Esophagus muscularis mucosa (tissue), 4 donors: Measurements from ENCODE around the gene FGD6. TPM values are rescaled to one million over a fixed set of nuclear protein-coding genes. Genes with fewer than 3 reads are reported as not detected.
A peak's percentile ranks its signal among the peaks of the same experiment; 100 is the strongest.

ENCODE experiments used
- DNase-seq: peaks from one replicate; pipeline ENCODE4 v3.0.0-alpha.2; 2017; ENCODE audit errors: extremely low spot score
- H3K27ac ChIP-seq, 4 donors: fragments of 200-600 bp; sonication (generic); replicated peaks in 1 of 4; 1 replicate in 3 of 4; 2 replicates in 1 of 4; pipeline ENCODE4 v1.5.1; 2016 to 2019; ENCODE audit warnings: mild to moderate bottlenecking in 1 of 4
- H3K27me3 ChIP-seq, 4 donors: fragments of 200-600 bp; sonication (generic); one replicate each; pipeline versions ENCODE4 v1.5.1 to v1.6.0; 2016 to 2019
- H3K36me3 ChIP-seq, 4 donors: fragments of 200-600 bp; sonication (generic); one replicate each; pipeline ENCODE4 v1.5.1; 2016 to 2019
- H3K4me1 ChIP-seq, 4 donors: fragments of 200-600 bp; sonication (generic); one replicate each; pipeline ENCODE4 v1.5.1; 2016 to 2019
- H3K4me3 ChIP-seq, 4 donors: fragments of 200-600 bp; sonication (generic); 1 replicate in 2 of 4; 2 replicates in 2 of 4; pipeline ENCODE4 v1.5.1; 2016 to 2019; ENCODE audit warnings: mild to moderate bottlenecking in 4 of 4, moderate library complexity in 1 of 4
- H3K9me3 ChIP-seq, 4 donors: fragments of 200-600 bp; sonication (generic); 1 replicate in 3 of 4; 2 replicates in 1 of 4; pipeline ENCODE4 v1.5.1; 2016 to 2019
- CTCF ChIP-seq, 3 experiments: fragments of 200-600 bp in 2 of 3; fragments of 450-650 bp in 1 of 3; sonication (generic) in 2 of 3; IDR thresholded peaks; one replicate each; pipeline ENCODE4 v1.5.1; 2017 to 2019; ENCODE audit warnings: antibody characterized with exemption in 3 of 3, mild to moderate bottlenecking in 2 of 3, moderate library complexity in 1 of 3
- EP300 ChIP-seq: sonication (generic); formaldehyde crosslinking; IDR thresholded peaks from one replicate; pipeline ENCODE4 v1.6.1; 2017; ENCODE audit warnings: antibody characterized with exemption
- POLR2A ChIP-seq: fragments of 450-650 bp; IDR thresholded peaks from one replicate; pipeline ENCODE4 v1.6.1; 2017; ENCODE audit warnings: antibody characterized with exemption, moderate library complexity, mild to moderate bottlenecking, low read depth
- POLR2AphosphoS5 ChIP-seq, 2 donors: sonication (generic); formaldehyde crosslinking; IDR thresholded peaks; one replicate each; pipeline ENCODE4 v1.6.1; 2017; ENCODE audit warnings: antibody characterized with exemption in 2 of 2
- WGBS: methylation state at CpG from one replicate; pipeline ENCODE4 v1.1.5; 2018; 5-methylcytosine and 5-hydroxymethylcytosine counted together
- intact Hi-C: fragments of 100-400 bp; cut with DNase I; formaldehyde crosslinking; loops from one replicate; pipeline ENCODE4 v1.15.1; 2023
- total RNA-seq, 4 donors: library from RNA; depleted of rRNA; stranded (reverse); fragments of >200 nt; gene quantifications; one replicate each; pipeline versions ENCODE4 v1.1.0 to v1.2.1, GENCODE V29; 2016

FGD6 gene
- total RNA-seq, 4 donors from 2014 or later, result 30.5 to 48.6 (median 37.3) TPM

- no peak for DNase-seq
- Histone ChIP-seq H3K27me3 (no peaks in the 10 kb centered on the region), H3K4me1 (no peaks in the 10 kb centered on the region), H3K36me3 (no peaks in the 10 kb centered on the region), H3K4me3 (no peak overlapping the region), H3K27ac (no peak overlapping the region), H3K9me3 (no peaks in the 10 kb centered on the region)
- TF ChIP-seq POLR2A (no peak), POLR2AphosphoS5 (IDR thresholded peaks at IDR 0.05) (no peak), EP300 (no peak), CTCF (IDR thresholded peaks at IDR 0.05) (no peak)
- WGBS, result 87% methylated on average over 3 of the region's 3 CpGs
- intact Hi-C loops, result no loop called here
Measured at GRCh38 chr12:95193139-95193538, 24.1 kb downstream of the FGD6 start.

- H3K9me3 ChIP-seq, result no peaks in the 10 kb centered on the region
- intact Hi-C loops, result no loop called here
- no peak overlapping the region for H3K4me3 ChIP-seq
- H3K27ac ChIP-seq, result no peak overlapping the region
- no peaks in the 10 kb centered on the region for H3K4me1 ChIP-seq
- no peaks in the 10 kb centered on the region for H3K27me3 ChIP-seq
- TF ChIP-seq EP300 (no peak), POLR2A (no peak), POLR2AphosphoS5 (IDR thresholded peaks at IDR 0.05) (no peak), CTCF (IDR thresholded peaks at IDR 0.05) (no peak)
- H3K36me3 ChIP-seq, result no peaks in the 10 kb centered on the region
- no peak for DNase-seq
Measured at GRCh38 chr12:95192271-95192670, 25.0 kb downstream of the FGD6 start.

GRCh38 chr12:95191060-95191696 lies 26.1 kb downstream of the FGD6 start:
- no peak for TF ChIP-seq CTCF (IDR thresholded peaks at IDR 0.05)
- no peak for DNase-seq
- no peak overlapping the region for H3K27ac ChIP-seq
- intact Hi-C loops, result no loop called here
- no peaks in the 10 kb centered on the region for H3K36me3 ChIP-seq
- 93% methylated on average over 1 of the region's 1 CpG for WGBS
- no peak overlapping the region for H3K4me3 ChIP-seq
- no peaks in the 10 kb centered on the region for H3K4me1 ChIP-seq
- no peaks in the 10 kb centered on the region for H3K9me3 ChIP-seq
- H3K27me3 ChIP-seq, result no peaks in the 10 kb centered on the region

- Histone ChIP-seq H3K4me1 (no peaks in the 10 kb centered on the region), H3K9me3 (no peaks in the 10 kb centered on the region), H3K36me3 (no peaks in the 10 kb centered on the region), H3K4me3 (no peak overlapping the region), H3K27me3 (no peaks in the 10 kb centered on the region), H3K27ac (no peak overlapping the region)
- peak; percentile 64 for DNase-seq
- intact Hi-C loops, result no loop called here
- WGBS, result 78% methylated on average over 5 of the region's 5 CpGs
- TF ChIP-seq POLR2AphosphoS5 (IDR thresholded peaks at IDR 0.05) (no peak), EP300 (no peak), CTCF (IDR thresholded peaks at IDR 0.05) (no peak), POLR2A (no peak)
Measured at GRCh38 chr12:95187865-95188415, 29.3 kb downstream of the FGD6 start.

- intact Hi-C loops, result no loop called here
- Histone ChIP-seq H3K27me3 (no peaks in the 10 kb centered on the region), H3K9me3 (no peaks in the 10 kb centered on the region), H3K4me1 (no peaks in the 10 kb centered on the region), H3K4me3 (no peak overlapping the region), H3K27ac (no peak overlapping the region), H3K36me3 (no peaks in the 10 kb centered on the region)
- no peak for DNase-seq
- TF ChIP-seq POLR2A (no peak), EP300 (no peak), POLR2AphosphoS5 (IDR thresholded peaks at IDR 0.05) (no peak), CTCF (IDR thresholded peaks at IDR 0.05) (no peak)
Measured at GRCh38 chr12:95185854-95186253, 31.4 kb downstream of the FGD6 start.
